HTERT RPE-1 (cell line): Measurements from ENCODE around the gene DPYSL5.
"Not testable (repeated sequence)": the region's sequence is repeated elsewhere in the genome, so short reads cannot be mapped to it uniquely, and the experiment has no call there.

ENCODE experiments used
- in situ Hi-C: fragments of 300-500 bp; cut with MboI; formaldehyde crosslinking; loops from 4 replicates; pipeline ENCODE4 v1.14.3; 2020; ENCODE audit warnings: low sequenced_read_pairs

Gene DPYSL5, protein sequence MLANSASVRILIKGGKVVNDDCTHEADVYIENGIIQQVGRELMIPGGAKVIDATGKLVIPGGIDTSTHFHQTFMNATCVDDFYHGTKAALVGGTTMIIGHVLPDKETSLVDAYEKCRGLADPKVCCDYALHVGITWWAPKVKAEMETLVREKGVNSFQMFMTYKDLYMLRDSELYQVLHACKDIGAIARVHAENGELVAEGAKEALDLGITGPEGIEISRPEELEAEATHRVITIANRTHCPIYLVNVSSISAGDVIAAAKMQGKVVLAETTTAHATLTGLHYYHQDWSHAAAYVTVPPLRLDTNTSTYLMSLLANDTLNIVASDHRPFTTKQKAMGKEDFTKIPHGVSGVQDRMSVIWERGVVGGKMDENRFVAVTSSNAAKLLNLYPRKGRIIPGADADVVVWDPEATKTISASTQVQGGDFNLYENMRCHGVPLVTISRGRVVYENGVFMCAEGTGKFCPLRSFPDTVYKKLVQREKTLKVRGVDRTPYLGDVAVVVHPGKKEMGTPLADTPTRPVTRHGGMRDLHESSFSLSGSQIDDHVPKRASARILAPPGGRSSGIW

DNA sequence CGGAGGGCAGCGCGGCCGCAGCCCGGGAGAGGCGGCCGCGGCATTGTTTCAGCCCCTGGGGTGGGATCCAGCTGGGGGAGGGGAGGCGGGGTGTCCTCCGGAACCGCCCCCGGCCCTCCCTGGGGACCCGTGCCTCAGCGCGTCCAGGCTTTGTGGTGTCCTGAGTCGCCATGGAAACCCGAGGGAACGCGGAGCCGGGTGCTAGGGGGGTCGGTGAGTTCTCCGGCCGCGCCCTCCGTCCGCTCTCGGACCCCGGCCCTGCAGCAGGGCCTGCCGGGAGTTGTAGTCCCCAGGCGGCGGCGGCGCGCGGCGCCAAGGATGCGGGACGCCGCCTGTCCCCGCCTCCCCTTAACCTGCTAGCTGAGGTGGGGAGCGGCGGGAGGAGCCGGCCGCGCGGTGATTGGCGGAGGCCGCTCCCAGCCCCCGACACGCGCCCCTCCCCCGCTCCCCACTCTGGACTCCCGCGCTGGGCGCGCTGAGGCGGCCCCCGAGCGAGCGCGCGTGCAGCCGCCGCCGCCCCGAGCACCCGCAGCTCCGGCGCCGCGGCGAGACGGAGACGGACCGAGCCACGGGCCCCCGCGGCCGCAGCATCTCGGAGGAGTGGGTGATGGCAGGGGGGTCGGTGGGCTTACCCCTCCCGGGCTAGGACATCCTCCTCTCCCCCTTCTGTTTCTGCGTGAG lies at the start of gene DPYSL5:
Gene DPYSL5 (plus strand): TSS at position 478 of the 681 bp plus-strand sequence. CDS start 50,368 bp downstream, outside the sequence.
- in situ Hi-C loops: no loop called here

DNA sequence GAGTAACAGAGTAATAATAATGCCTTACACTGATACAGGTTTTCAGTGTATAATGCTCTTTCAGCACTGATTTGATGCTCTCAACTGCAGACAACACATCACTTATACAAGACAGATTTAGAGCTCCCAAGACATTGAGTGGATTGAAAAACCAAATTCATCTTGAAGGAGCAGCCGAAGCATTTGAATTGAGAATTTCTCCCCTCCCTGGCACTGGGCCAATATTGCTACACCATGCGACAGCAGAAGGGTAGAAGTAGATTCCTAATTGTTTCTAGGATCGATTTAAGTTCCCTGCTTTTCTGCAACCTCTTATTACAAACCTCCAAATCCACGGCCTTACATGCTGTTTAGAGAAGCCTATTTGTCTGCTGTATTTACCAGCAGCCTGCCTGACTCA lies 46.6 kb upstream of the DPYSL5 start:
- in situ Hi-C loops: no loop called here

DNA sequence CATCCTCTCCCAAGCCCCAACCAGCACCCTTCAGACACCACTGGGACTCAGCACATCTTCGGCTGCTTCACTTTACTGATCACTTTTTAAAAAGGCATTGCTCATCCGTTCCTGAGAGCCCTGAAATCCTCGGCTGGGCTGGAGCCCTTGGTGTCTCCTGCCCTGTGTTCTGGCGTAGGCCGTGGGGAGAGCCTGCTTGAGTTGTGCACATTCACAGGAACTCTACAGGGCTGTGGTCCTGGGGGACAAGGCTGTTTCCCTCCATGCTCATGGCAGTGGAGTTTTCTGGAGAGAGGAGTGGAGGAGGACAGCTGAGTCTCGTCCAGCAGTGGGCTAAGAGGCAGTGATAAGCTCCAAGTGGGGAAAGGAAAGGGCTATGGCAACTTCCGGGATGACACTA lies 46.1 kb upstream of the DPYSL5 start:
- in situ Hi-C loops: no loop called here

DNA sequence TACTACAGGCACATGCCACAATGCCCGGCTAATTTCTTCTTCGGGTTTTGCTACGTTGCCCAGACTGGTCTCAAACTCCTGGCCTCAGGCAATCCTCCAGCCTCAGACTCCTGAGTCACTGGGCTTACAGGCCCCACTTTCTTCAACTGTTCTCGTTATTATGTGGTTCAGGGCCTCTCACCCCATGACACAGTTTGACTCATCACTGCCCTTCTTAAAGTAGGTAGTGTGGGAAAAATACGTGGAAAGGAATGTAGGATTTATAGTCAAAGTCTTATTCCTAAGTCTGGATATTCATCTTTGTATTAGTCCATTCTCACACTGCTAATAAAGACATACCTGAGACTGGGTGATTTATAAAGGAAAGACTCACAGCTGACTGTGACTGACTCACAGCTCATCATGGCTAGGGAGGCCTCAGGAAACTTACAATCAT lies 42.7 kb upstream of the DPYSL5 start:
- in situ Hi-C loops: no loop called here

DNA sequence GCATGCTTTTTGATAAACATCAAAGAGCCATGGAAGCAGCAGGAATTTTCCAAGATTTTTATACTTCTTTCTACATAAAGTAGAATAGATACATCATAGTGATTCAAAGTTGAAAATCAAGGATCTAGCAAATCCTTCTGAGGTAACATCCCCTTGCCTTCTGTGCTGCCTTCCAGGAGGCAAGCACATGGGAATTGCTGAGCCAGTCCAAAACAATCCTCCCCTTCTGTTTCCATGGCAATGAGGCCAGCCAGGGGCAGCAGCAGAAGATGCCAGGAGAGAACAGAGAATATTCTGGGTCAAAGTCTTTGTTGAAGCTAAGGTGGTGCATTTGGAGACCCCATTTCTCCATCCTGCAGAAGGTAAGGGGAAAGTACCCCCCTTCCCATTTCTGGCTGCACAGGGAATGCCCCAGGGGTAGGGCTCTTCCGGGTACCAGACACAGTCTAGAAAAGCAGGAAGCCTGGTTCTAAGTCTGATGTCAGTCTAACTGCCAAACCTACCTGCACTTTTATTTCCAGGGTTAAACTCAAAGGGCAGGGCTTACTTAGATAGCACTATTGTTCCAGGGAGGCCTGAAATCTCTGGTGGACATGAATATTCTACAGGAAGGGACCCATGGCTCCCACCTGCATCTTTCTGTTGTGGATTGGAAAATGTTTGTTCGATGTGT lies 40.0 kb upstream of the DPYSL5 start:
- in situ Hi-C loops: no loop called here

DNA sequence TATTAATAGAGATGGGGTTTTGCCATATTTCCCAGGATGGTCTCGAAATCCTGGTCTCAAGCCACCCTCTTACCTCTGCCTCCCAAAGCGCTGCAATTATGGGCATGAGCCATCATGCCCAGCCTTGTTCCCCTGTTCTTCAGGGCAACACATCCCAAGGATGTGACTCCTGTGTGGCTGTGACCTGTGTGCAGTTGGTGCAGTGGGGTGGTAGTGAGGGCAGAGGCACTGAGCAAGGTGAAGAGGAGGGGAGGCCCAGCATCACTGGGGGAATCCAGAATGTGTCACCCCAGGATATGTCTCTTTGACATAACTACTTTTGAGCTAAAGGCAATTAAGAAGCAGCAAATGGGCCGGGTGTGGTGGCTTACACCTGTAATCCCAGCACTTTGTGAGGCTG lies 38.7 kb upstream of the DPYSL5 start:
- in situ Hi-C loops: no loop called here

DNA sequence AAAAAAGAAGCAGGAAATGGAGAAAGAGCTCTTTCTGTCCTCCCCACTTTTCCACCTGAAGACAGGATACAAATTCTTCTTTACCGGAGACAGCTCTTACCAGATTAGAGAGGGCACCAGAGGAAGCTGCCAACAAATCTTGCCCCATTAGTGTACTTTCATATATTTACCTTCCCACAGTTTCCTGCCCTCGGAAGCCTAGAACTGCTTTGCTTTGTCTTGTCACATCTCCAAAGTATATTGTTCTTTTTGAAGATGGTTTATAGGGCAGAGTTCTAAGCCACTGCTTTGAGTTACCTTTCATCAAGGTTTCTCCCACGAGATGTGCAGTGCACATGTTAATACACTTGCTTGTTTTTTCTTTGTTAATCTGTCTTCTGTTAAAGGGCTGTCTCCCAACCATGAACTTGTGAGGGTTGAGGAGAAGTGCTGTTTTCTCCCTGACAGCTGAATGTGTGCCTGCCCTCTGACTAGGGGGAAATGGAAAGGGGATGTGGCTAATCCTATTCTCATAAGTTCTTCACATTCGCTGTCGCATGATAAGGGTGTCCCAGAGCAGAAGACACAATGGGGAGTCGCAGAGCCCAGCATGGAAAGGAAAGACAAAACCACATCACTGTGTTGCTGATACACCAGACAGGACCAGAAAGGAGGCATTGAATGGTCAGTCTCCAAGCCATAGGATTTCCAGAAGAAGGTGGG lies 37.9 kb upstream of the DPYSL5 start:
- in situ Hi-C loops: no loop called here

DNA sequence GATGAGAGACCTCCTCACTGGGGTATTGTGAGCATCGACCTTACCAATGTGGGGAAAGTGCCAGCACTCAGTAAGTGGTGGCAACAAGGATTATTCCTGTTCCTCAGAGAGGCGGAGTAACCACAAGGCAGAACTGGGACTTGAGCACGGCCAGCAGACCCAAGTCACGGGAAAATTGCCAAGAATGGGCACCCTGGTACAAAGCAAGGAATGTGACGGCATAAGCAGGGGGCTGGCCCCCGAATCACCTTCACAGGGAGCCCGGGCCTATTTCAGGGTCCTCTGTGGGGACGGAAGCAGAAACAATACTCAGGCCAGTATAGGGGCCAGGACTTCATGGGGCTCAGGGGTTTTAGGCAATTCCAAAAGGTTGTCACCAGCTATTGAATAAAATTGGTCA lies 36.7 kb upstream of the DPYSL5 start:
- in situ Hi-C loops: no loop called here

DNA sequence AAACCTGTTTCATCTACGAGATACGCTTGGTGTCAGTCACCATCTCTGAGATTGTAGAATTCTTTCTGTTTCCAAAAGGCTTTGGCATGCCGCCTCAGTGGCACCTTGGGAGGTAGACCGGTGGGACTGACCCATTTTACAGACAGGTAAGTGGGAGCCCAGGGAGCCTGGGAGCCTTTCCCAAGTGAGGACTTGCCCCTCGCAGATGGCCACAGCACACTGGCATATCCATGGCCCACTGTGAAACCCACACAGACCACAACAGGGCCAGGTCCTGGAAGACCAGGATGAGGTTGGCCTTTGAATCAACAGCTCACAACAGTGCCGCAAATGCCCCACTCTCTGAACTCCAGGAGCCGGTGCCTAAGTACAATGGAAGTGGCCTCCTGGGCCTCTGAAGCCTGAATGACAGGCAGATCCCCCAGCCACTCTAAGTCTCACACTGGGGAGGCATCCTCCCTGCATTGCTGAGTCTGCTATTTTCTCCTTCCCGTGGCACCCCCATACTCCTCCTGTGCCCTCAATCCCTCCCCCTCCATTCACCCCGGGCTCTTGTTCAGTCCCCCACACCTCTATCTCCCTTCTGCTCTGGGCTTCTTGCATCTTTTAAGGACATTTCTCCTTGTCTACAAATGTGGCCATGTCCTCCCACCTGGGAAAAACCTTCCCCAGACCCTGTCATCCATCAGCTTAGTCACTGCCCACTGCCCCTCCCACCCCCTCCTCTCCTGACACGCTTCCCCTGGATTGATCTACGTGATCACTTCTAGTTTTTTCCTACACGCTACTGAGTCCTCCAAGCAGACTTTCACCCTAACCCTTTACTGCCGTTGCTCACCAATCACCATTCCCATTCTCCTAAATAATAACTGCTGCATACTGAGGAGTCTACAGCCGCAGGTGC lies 35.9 kb upstream of the DPYSL5 start:
- in situ Hi-C loops: no loop called here

DNA sequence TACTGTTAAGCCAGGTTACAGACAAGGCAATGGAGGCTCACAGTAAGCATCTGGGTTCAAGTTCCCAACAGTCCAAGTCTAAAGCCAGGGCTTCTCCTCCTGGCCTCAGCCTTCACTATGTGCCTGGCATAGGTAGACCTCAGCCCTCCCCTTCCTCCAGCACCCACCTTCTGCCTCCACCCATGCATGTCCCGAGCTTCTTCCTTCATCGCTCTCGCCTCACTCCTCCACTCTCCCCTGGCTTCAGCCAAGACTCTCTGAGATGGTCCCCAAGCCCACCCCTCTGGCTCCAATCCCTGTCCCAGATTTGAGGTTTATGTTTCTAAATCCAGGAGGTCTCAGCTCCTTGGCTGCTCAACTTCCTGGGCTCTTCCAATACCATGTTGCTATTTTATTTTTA lies 35.2 kb upstream of the DPYSL5 start:
- in situ Hi-C loops: no loop called here

DNA sequence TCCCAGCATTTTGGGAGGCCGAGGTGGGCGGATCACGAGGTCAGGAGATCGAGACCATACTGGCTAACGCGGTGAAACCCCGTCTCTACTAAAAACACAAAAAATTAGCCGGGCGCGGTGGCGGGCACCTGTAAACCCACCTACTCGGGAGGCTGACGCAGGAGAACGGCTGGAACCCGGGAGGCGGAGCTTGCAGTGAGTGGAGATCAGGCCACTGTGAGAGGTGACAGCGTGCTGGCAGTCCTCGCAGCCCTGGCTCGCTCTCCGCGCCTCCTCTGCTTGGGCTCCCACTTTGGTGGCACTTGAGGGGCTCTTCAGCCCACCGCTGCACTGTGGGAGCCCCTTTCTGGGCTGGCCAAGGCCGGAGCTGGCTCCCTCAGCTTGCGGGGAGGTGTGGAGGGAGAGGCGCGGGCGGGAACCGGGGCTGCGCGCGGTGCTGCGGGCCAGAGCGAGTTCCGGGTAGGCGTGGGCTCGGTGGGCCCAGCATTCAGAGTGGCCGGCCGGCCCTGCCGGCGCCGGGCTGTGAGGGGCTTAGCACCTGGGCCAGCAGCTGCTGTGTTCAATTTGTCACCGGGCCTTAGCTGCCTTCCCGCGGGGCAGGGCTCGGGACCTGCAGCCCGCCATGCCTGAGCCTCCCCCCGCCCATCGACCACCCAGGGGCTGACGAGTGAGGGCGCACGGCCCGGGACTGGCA lies 33.7 kb upstream of the DPYSL5 start:
- in situ Hi-C loops: not testable (repeated sequence)

DNA sequence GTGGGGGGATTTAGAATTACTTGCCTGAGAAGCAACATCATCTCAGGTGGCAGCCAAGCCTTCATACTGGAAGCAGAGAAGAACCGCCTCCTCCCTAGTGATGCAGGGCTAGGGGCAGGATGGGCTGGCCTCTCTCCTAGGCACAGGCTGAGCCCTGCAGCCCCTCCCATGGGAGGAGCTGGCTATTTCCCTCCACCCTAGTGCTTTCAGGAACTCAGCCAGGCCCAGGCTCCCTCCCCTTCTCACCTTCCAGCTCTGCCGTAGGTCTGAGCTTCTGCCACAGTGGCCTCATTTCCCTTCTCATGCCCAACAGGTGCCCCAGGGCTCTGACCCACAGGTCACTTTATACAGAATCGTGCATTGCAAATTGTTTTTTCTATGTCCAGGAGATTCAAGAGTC lies 31.0 kb upstream of the DPYSL5 start:
- in situ Hi-C loops: no loop called here

DNA sequence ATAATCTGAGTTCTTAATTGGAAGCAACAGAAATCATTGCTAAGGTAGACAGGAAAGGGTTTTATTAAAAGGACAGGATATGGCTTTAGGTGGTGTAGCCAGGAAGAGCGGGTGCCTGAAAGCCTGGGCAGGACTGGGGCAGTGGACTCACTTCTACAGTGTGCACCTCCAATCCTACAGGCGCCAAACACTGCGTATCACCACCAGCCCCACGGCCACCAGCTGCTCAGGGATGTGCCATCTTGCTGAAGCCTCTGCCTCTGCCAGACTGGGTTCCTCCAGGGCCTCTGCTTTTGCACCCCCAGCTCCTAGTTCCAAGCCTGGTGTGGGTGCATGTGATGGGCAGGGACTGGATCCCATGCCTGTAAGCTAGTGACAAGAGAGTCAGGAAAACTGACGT lies 29.7 kb upstream of the DPYSL5 start:
- in situ Hi-C loops: no loop called here

DNA sequence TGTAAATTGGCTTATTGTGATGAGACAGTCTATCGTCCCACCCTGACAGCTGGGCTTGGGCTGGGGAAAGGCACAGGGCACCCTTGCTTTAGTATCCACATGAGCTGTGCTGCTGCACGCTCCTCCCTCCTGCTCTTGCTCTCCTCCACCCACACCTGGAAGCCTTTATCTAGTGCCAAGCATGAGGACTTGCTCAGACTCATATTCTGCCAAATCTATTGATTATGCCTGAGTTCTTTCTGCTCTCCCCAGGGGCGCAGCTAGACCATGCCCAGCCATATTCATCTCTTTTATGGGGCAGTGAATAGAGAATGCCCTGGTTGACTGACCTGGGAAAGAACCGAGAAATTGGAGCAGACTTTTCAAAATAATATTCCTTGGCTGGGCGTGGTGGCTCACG lies 29.0 kb upstream of the DPYSL5 start:
- in situ Hi-C loops: no loop called here

DNA sequence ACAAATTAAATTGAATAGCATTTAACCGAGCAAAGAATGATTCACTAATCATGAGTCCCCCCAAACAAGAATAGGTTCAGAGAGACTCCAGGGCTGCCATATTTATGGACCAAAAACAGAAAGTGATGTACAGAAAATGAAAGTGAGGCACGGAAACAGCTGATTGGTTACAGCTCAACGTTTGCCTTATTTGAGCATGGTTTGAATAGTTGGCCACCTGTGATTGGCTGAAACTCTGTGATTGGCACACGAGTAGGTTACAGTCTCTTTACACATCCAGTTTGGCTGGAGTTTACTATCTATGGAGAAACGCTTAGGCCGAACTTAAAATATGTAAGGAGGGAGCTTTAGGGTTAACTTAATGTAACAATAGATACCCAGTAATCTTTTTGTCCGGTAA lies 27.0 kb upstream of the DPYSL5 start:
- in situ Hi-C loops: no loop called here

DNA sequence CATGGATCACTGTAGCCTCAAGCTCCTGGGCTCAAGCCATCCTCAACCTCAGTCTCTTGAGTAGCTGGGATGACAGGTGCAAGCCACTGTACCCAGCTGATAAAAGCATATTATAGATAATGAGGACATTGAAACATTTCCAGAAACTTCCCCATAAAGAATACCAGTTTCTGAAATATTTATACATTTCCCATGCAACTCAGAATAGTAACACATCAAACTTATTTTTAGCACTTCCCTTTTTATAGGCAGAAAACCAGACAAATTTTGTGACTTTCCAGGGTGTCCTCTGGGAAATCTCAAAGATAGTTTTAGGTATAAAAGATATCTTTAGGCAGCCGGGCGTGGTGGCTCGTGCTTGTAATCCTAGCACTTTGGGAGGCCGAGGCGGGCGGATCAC lies 25.1 kb upstream of the DPYSL5 start:
- in situ Hi-C loops: no loop called here

DNA sequence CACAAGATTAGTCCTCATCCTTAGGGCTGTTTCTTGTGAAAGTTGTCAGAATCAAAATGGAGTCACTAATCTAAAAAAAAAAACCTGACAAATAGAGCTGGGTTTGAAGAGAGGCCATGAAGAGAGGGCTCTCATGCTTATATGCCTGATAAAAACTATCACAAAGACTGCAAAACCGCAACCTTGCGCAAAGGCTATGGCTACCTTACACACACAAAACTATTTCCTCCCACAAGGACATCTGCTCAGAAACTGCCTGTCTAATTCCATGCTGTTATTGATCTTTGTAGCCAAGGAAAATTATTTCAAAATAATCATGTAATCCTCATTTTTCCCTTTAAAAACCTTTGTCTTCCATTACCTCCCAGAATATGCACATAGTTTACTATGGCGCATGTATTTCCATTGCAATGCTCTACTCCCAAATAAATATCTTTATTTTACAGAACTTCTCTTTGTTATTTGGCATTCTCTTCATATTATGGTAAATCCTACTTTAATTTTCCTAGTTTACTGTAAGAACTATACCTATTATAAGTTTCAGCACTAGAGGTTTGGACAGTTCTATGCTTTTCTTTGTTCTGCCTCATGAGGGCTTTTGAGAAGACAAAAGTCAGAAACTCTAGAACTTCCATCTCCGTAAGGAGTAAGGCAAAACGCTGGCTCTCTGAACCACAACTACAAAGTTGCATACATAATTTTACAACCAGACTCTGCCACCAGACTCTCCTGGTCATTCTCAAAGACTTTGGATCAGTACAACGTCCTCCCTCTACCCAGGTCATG lies 9.6 kb upstream of the DPYSL5 start:
- in situ Hi-C loops: no loop called here

DNA sequence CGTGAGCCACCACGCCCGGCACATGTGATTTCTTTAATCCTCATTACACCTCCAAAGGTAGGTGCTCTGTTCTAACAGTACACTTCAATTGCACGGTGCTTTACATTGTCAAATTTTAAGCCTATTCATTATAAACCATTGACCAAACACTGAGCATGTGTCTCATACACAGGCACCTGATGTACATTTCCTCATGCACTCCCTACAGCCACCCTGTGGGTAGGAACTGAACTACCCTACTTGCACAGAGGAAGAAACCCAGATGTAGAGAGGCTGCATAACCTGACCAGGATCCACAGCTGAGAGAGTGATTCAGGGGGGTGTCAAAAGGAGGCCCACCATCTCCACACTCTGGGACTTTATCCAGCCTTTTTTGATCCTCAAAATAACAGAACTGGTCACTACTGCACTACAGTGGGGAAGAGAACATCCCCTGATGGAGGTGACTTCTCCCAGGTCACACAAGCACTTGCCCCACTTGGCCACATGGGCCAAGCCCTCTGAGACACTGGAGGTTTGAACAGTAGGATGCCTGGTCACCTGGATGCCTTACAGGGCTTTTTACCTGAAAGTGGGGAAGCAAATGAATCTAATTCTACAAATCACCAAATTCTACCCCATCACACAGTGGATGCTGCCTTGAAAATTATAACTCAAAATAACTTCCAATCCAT lies 6.9 kb upstream of the DPYSL5 start:
- in situ Hi-C loops: no loop called here
